GM18505 (cell line): ENCODE data around the gene SLC25A47.
"Not testable (repeated sequence)": the region's sequence is repeated elsewhere in the genome, so short reads cannot be mapped to it uniquely, and the experiment has no call there.

Source experiments
- ATAC-seq: cut with Tn5 transposase; IDR thresholded peaks from one replicate; pipeline ENCODE4 v1.9.1; 2021; ENCODE audit not compliant: unreplicated experiment
- POLR2A ChIP-seq: IDR thresholded peaks from 4 replicates; pipeline ENCODE4 v1.6.1; 2011; ENCODE audit warnings: borderline replicate concordance; ENCODE audit not compliant: insufficient read depth, insufficient read length; ENCODE audit errors: extremely low read depth

Gene SLC25A47

DNA sequence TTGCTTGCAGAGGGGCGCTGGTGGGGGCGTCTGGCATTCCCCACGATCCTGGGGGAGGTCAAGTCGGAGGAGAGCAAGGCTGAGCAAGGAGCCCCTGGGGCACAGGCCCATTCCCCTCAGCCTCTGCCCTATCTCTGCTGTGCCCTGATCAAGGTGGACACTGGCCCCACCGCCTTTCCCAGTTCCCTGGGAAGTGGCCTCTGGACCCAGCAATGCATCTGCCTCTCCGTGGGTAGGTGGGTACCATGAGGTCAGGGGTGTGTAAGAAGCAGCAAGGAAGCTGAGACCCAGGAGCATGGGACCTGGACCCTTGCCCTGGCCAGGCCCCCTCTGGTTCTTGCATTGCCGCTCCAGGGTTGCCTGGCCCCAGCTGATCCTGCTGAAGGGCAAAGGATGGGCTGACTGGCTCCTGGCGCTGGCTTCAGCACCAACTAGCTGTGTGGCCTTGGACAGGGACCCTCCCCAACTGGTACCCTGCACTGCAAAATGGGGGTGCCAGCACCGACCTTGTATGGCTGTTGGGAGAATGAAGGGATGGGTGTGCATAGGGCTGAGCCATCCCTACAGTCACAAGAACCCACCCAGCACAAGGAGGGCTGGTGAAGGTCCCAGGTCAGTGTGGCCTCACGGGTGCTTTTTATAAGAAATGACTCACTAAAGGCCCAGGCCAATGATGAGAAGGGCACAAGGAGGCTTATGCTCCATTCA, 36.5 kb upstream of the SLC25A47 start:
- ATAC-seq = no peak
- TF ChIP-seq POLR2A = no peak

DNA sequence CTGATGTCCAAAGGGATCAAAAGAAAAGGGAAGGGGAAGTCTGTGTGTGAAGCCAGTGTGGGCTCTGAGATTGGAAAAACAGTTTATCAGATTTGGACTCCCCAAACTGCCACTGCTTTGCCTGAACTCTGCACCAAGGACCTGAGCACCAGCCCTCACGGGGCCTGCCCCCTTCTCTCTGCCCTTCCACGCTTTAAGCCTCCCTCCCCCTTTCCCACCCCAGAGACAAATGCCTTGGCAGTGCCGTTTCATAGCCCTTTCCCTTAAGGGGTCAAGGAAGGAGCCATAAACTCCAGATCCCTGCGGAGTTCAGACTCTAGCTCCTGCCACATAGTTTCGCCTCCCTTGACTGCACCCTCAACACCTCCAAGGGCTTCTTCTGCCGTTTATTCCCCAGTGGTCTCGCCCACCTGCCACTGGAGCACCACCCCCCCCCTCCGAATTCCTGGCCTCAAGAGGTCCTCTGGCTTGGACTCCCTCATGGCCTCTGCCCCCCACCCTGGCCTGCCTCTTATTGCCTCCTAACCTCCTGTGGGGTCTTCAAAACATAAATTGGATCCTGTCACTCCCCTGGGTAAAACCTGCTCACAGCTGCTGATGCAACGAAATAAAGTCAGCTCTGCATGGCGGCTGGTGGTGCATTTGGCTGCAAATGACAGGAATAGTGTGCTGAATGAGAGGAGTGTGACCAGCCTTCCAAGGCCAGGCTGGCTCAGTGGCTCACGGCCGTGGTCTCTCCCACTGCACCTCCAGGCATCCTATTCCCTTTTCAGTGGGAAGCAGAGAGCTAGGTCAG, 35.7 kb upstream of the SLC25A47 start:
- ATAC-seq = no peak
- TF ChIP-seq POLR2A = no peak

DNA sequence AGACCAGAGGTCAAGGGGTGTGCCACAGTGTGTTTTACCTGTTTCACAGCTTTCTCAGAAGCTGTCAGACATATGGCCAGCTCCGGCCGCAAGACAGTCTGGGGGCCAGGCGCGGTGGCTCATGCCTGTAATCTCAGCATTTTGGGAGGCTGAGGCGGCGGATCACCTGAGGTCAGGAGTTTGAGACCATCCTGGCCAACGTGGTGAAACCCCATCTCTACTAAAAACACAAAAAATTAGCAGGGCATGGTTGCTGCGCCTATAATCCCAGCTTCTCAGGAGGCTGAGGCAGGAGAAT, 35.2 kb upstream of the SLC25A47 start:
- not testable (repeated sequence) for ATAC-seq

DNA sequence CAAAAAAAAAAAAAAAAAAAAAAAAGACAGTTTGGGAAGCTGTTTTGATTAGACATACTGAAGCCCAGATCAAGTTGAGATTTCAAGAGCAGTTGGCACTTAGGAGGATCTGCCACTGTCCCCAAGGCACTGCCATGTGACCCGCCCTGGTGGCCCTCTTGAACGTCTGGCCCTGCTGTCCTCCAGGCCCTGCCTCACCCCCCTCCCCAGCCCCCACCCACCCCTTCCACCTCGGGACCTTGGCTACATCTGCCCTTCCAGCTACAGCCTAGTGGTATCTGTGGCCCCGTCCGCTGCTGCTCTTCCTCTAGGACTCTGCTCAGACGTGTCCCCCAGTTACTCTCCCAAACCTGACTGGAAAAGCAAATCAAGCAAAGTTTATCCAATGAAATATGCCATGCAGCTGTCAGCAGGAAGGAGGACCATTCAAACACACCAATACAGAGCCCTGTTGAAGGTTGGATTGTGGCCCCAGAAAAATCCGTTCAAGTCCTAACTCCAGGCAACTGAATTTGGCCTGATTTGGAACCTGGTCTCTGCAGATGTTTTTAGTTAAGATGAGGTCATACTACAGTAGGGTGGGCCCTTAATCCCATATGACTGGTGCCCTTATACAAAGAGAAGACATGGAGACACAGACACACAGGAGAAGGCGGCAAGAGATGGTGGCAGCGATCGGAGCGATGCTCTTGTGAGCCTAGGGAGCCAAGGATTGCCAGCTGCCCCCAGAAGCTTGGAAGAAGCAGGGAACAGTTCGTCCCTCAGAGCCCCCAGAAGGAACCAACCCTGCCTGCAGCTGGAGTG, 34.6 kb upstream of the SLC25A47 start:
- TF ChIP-seq POLR2A = no peak
- no peak for ATAC-seq

DNA sequence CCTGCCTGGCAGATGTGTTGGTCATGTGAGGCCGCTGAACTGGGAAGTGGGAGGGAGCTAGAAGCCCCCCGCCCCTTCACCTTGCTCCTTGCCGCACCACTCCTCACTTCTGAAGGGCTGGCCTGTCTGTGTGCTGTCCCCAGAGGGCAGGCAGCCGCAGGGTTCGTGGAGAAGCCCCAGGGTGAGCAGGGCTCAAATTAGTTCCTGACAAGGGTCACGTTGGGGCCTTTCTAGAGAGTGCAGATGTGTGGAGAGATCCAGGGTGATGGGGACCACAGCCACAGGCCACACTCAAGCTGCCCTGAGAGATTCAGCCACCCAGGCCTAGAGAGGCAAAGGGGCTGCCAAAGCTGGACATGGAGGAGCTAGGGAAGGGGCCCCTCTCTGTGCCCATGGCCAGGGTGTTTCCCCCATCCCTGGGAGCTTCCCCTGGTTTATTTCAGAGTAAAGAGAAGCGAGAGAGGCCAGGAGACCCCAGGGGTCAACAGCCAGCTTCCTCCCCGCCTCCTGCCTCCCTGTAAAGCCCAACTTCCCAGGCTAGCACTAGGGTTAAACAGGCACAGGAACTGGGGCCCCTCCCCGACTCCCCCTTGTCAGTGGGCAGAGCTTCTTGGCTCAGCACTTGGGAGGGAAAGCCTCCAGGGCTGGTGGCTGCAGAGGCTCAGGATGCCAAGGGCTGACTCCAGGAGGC, 33.1 kb upstream of the SLC25A47 start:
- TF ChIP-seq POLR2A = no peak
- no peak for ATAC-seq

DNA sequence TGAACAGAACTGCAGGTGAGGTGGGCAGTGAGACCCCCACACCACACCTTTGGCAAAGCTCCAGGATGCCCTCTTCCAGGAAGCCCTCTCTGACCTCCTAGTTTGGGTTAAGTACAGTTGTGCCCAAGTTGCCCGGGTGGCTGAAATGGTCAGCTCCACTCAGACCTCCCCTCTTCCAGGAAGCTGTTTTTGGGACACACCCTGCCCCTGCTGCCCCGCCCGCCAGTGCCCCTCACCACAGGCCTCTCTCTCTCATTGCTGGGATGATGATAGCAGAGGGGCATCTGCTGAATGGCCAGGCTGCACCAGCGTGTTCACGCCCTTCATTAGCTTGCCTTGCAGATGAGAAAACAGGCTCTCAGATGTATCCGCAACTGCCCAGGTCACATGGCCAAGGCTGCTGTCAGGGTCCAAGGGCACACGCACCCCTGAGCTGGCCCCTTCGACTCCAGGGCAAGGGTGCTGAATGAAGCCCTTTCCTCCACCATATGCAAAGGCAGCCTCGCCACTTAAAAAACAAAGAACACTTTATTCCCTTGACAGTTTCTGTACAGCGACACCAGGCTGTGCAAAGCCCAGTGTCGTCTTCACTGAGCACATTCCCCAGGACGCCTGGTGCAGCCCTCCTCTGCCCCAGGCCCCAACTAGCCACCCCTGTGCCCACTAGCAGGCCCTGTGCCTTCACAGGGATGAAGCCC, 32.4 kb upstream of the SLC25A47 start:
- ATAC-seq = no peak
- no peak for TF ChIP-seq POLR2A

DNA sequence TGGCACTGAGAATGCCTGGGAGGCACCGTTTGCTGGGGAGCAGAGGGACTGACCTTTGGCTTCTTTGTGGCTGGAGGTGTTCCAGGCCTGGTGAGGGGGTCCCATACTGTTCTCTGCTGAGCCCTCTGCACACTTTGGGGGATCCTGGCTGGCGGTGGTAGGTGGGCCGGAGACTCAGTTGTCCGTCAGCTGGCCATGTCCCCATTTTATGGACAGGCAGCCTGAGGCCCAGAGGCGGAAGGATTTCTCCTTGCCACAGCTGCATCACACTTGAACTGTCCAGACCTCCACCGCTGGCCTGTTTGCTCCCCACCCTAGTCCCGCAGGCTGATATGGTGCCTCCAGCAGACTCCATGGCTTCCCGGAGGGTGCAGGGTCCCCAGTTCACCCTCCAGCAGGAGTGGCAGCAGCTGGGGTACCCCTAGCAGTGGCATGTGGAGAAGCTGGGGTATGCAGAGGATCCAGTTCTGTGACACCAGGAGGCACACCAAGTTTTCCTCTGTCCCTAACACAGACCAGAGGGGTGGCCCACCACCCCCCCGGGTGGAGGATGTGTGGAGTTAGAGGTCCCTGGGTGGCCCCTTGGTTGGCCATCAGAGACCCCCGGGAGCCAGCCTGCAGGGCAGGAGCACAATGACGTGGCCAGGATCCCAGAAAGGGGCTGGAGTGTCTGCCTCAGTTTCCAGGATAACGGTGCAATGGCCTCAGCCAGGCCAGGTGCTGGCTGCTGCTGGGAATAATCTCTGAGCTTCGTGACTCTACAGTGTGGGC, 31.6 kb upstream of the SLC25A47 start:
- no peak for TF ChIP-seq POLR2A
- ATAC-seq = no peak

DNA sequence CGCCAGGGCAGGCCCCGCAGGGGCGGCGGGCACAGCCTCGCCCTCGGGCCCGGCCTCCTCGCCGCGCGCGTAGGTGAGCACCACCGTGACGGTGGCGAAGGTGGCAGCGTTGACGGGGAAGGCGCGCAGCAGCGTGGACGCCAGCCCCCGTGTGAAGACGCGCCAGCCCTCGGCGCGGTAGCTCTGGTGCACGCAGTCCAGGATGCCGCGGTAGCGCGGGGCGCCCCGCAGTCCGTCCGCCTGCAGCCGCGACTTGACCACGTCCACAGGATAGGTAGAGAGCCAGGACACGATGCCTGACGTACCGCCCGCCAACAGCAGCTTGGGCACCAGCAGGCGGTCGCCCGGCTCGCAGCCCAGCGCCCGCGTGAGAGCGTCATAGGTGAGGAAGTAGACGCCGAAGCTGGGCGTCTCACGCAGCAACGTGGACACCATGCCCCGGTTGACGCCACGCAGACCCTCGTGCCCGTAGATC, 30.8 kb upstream of the SLC25A47 start:
- no peak for TF ChIP-seq POLR2A
- ATAC-seq = no peak

DNA sequence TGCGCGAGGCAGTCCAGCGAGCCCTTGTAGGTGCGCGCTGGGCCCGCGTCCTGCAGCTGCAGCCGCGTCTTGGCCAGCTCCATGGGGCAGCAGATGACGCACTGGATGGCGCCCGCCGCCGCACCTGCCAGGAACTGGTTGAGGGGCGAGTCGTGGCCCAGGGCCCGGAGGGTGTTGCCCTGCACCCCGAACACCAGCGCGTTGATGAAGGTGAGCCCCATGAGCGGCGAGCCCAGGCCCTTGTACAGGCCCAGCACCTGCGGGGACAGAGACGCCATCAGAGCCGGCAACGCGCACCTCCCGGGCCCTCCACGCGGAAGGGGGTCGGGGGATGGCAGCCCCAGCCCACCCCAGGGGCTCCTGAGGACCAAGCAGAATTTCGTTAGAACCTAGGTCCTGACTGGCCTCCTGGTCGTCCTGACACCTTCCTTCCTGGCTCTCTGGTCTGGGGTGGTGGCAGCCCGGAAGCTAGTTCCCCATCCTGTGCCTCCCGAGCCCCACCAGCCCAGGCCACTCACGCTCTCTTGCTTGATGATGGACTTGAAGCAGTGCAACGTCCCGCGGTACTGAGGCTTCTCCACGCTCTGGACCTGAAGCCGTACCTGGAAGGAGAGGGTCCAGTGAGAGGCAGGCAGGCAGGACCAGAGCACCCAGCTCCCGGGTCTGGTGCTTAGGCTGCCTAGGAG, 30.2 kb upstream of the SLC25A47 start:
- no peak for TF ChIP-seq POLR2A
- ATAC-seq = no peak

DNA sequence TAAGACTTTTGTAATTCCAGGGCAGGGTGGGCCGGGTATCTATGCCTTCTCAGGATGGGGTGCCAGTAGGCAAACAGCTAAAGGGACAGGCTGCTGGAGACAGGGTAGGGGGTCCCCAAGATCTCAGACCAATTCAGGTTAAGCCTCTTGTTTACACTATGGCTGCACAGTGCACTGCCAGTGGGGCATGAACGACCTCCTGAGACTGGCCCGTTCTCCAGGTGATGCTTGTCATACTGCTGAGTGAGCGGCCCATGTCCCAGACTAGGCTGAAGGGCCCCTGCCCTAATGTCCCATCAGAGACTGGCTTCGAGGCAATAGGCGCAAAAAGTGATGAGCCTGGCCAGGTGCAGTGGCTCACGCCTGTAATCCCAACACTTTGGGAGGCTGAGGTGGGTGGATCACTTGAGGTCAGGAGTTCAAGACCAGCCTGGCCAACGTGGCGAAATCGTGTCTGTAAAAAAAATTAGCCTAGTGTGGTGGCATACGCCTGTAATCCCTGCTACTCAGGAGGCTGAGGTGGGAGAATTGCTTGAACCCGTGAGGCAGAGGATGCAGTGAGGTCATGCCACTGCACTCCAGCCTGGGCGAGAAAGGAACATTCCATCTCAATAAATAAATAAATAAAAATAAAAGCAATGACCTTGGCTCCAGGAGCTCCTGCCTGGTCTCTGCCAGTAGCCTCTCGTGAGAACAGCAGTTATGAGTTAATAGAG, 29.5 kb upstream of the SLC25A47 start:
- no peak for TF ChIP-seq POLR2A

DNA sequence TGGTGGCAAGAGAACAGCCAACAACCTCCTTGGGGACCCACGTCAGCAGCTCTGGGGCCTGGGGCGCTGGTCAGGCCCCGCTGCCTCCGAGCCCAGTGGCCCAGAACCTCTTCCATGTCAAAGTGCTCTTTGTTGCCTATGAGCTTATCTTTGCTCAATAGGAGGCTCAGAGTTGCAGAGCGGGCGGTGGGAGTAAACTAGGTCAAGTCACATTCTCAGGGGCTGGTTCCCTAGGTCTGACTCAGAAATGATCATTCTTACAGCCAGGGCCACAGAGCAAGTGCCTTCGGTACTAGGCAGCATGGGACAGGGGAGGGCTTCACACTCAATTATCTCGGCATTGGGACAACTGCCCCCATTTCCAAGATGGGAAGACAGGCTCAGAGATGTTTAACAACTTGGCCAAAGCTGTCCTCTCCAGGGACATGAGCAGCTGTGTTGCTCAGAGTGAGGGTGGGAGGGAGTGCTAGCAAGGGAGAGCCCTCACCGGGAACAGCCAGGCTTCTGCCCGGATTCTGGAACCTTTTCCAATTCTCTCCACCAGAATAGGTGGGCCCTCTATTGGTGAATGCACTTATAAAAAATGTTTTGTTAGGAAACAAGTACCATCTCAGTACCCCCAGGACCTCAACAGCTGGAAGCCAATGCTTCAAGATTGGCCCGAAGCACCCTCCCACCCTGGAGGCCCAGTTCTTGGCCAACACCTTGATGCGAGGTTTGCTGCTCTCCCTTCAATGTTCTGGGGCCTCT, 28.8 kb upstream of the SLC25A47 start:
- ATAC-seq = peak; percentile 37
- TF ChIP-seq POLR2A = no peak

More for the DNA sequence above, 29.5 kb upstream of the SLC25A47 start:
- no peak for ATAC-seq

DNA sequence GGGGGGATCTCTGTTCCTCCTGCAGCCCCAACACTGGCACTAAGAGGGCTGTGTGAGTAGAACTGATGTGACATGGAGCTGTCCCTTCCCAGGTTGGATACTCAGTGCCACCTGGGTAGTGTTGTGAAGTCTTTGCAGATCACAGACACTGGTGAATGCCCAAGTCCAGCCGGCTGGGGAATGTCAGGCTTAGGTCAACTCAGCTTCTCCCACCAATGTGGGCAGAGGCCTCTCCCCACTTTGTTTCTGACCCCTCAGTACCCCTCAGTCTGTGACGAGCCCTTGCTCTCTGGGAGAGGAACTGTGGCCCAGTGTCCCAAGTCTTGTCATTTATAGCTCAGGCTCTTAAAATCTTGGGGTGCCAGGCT, 28.2 kb upstream of the SLC25A47 start:
- ATAC-seq = no peak
- no peak for TF ChIP-seq POLR2A
